NK-92 treated with Interleukin-12 subunit alpha and Interleukin-12 subunit beta, amount 100 ng/mL, for 24 hours (cell line): ENCODE results near the gene LGI2.
"Not testable (repeated sequence)": the region's sequence is repeated elsewhere in the genome, so short reads cannot be mapped to it uniquely, and the experiment has no call there.

Source experiments
- DNase-seq: peaks from one replicate; lab custom pipeline; 2025; lab: John Stamatoyannopoulos, UW

LGI2 gene

GRCh38 chr4:25030277-25031076 is at the start of gene LGI2:
Gene LGI2 (minus strand): TSS chr4:25030946. CDS start chr4:25030693, 253 bp downstream.
- DNase-seq = no peak

GRCh38 chr4:25078523-25078922 is 47.8 kb upstream of the LGI2 start:
- no peak for DNase-seq

- no peak for DNase-seq
Measured at GRCh38 chr4:25076625-25077398, 46.1 kb upstream of the LGI2 start.

GRCh38 chr4:25075851-25076250 is 45.1 kb upstream of the LGI2 start:
- no peak for DNase-seq

- no peak for DNase-seq
Measured at GRCh38 chr4:25075129-25075528, 44.4 kb upstream of the LGI2 start.

- DNase-seq = no peak
Measured at GRCh38 chr4:25070545-25070944, 39.8 kb upstream of the LGI2 start.

- no peak for DNase-seq
Measured at GRCh38 chr4:25069014-25069413, 38.3 kb upstream of the LGI2 start.

- no peak for DNase-seq
Measured at GRCh38 chr4:25068386-25068785, 37.6 kb upstream of the LGI2 start.

GRCh38 chr4:25065932-25066590 is 35.3 kb upstream of the LGI2 start:
- DNase-seq = no peak

GRCh38 chr4:25065431-25065858 is 34.7 kb upstream of the LGI2 start:
- no peak for DNase-seq

GRCh38 chr4:25064447-25064846 is 33.7 kb upstream of the LGI2 start:
- DNase-seq = not testable (repeated sequence)

- DNase-seq = no peak
Measured at GRCh38 chr4:25063116-25063515, 32.4 kb upstream of the LGI2 start.

- no peak for DNase-seq
Measured at GRCh38 chr4:25062098-25062497, 31.4 kb upstream of the LGI2 start.

GRCh38 chr4:25061602-25062001 is 30.9 kb upstream of the LGI2 start:
- DNase-seq = no peak

- no peak for DNase-seq
Measured at GRCh38 chr4:25060963-25061340, 30.2 kb upstream of the LGI2 start.

GRCh38 chr4:25060241-25060962 is 29.7 kb upstream of the LGI2 start:
- DNase-seq = no peak

- DNase-seq = no peak
Measured at GRCh38 chr4:25059791-25060190, 29.0 kb upstream of the LGI2 start.

- no peak for DNase-seq
Measured at GRCh38 chr4:25058796-25059195, 28.1 kb upstream of the LGI2 start.

GRCh38 chr4:25057299-25057698 is 26.6 kb upstream of the LGI2 start:
- no peak for DNase-seq

GRCh38 chr4:25052037-25052436 is 21.3 kb upstream of the LGI2 start:
- DNase-seq = not testable (repeated sequence)

- no peak for DNase-seq
Measured at GRCh38 chr4:25051534-25051933, 20.8 kb upstream of the LGI2 start.
